M059J (cell line): Measurements from ENCODE around the gene MAPT. TPM values are rescaled to one million over a fixed set of nuclear protein-coding genes. Genes with fewer than 3 reads are reported as not detected.
"Not testable (repeated sequence)": the region's sequence is repeated elsewhere in the genome, so short reads cannot be mapped to it uniquely, and the experiment has no call there.

Experiments
- DNase-seq: peaks from one replicate; pipeline ENCODE4 v3.0.0-alpha.2; 2012; ENCODE audit warnings: low read depth
- total RNA-seq: library from RNA; depleted of rRNA; stranded (reverse); fragments of >200 nt; shearing (Covaris generic); gene quantifications from 2 replicates; pipeline ENCODE4 v1.2.3, GENCODE V29; 2014

MAPT gene
- total RNA-seq, 1 experiment from 2014 or later: 0.20 TPM

- no peak for DNase-seq
Measured at GRCh38 chr17:45927247-45927646, 32.9 kb downstream of the MAPT start.

GRCh38 chr17:45929344-45929743, 35.0 kb downstream of the MAPT start:
- DNase-seq: no peak

GRCh38 chr17:45930420-45930951, 36.1 kb downstream of the MAPT start:
- no peak for DNase-seq

- no peak for DNase-seq
Measured at GRCh38 chr17:45931677-45932076, 37.3 kb downstream of the MAPT start.

- DNase-seq: no peak
Measured at GRCh38 chr17:45934044-45934979, 40.0 kb downstream of the MAPT start.

- no peak for DNase-seq
Measured at GRCh38 chr17:45935197-45935709, 40.9 kb downstream of the MAPT start.

GRCh38 chr17:45935710-45936509, 41.6 kb downstream of the MAPT start:
- DNase-seq: no peak

- no peak for DNase-seq
Measured at GRCh38 chr17:45936610-45937009, 42.3 kb downstream of the MAPT start.

- DNase-seq: not testable (repeated sequence)
Measured at GRCh38 chr17:45937186-45937585, 42.8 kb downstream of the MAPT start.

- DNase-seq: no peak
Measured at GRCh38 chr17:45939395-45939794, 45.0 kb downstream of the MAPT start.

GRCh38 chr17:45940293-45940692, 45.9 kb downstream of the MAPT start:
- DNase-seq: no peak

GRCh38 chr17:45940826-45941225, 46.5 kb downstream of the MAPT start:
- no peak for DNase-seq

- DNase-seq: no peak
Measured at GRCh38 chr17:45941395-45941794, 47.0 kb downstream of the MAPT start.

GRCh38 chr17:45942284-45942683, 47.9 kb downstream of the MAPT start:
- DNase-seq: peak; percentile 41

- DNase-seq: no peak
Measured at GRCh38 chr17:45946841-45947256, 52.5 kb downstream of the MAPT start.

GRCh38 chr17:45948498-45948880, 54.1 kb downstream of the MAPT start:
- peak; percentile 39 for DNase-seq

GRCh38 chr17:45948881-45949624, 54.7 kb downstream of the MAPT start:
- DNase-seq: peak; percentile 56

- no peak for DNase-seq
Measured at GRCh38 chr17:45949755-45950320, 55.5 kb downstream of the MAPT start.

- DNase-seq: no peak
Measured at GRCh38 chr17:45950888-45951287, 56.5 kb downstream of the MAPT start.

GRCh38 chr17:45951403-45951802, 57.0 kb downstream of the MAPT start:
- DNase-seq: no peak

- DNase-seq: no peak
Measured at GRCh38 chr17:45951941-45952340, 57.6 kb downstream of the MAPT start.
